GM06990 (cell line): ENCODE results near the gene CDC42BPB.

ENCODE experiments used
- DNase-seq: peaks from one replicate; pipeline ENCODE4 v3.0.0-alpha.2; 2011; ENCODE audit not compliant: insufficient read length; ENCODE audit errors: extremely low read depth
- H3K27me3 ChIP-seq: replicated peaks from 2 replicates; pipeline ENCODE4 v1.6.0; 2011; ENCODE audit warnings: low read length; ENCODE audit not compliant: control insufficient read depth, insufficient read depth
- H3K36me3 ChIP-seq: 2 replicates; pipeline ENCODE4 v1.5.1; 2011; ENCODE audit warnings: low read length; ENCODE audit not compliant: control insufficient read depth, insufficient read depth
- H3K4me3 ChIP-seq: replicated peaks from 2 replicates; pipeline ENCODE4 v1.5.1; 2011; ENCODE audit warnings: low read depth, mild to moderate bottlenecking, control low read depth, low read length
- TF ChIP-seq, protein P1 (sequence below): IDR thresholded peaks from 2 replicates; pipeline ENCODE4 v1.5.1; 2011; ENCODE audit warnings: low read length, control low read depth, mild to moderate bottlenecking, inconsistent platforms; ENCODE audit not compliant: insufficient read depth, poor library complexity, severe bottlenecking

Gene CDC42BPB

DNA sequence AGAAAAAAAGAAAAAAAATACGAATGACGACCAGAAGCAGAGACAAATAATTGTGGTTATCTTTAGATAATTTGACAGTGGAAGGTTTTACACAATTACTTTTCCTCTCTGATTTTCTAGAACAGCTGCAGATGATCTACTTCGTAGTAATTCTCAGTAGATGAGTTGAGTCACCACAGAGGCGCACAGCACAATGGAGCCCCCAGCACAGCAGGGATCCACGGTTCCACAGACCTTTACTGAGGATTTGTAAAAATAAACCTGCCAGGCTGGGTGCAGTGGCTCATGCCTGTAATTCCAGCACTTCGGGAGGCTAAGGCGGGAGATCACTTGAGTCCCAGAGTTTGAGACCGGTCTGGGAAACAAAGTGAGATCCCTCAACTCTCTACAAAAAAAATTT lies 105.5 kb downstream of the CDC42BPB start:
- Histone ChIP-seq H3K27me3 (no peaks in the 10 kb centered on the region), H3K36me3 (peaks cover 5% of the 10 kb centered on the region), H3K4me3 (no peak overlapping the region)
- TF ChIP-seq, protein P1, sequence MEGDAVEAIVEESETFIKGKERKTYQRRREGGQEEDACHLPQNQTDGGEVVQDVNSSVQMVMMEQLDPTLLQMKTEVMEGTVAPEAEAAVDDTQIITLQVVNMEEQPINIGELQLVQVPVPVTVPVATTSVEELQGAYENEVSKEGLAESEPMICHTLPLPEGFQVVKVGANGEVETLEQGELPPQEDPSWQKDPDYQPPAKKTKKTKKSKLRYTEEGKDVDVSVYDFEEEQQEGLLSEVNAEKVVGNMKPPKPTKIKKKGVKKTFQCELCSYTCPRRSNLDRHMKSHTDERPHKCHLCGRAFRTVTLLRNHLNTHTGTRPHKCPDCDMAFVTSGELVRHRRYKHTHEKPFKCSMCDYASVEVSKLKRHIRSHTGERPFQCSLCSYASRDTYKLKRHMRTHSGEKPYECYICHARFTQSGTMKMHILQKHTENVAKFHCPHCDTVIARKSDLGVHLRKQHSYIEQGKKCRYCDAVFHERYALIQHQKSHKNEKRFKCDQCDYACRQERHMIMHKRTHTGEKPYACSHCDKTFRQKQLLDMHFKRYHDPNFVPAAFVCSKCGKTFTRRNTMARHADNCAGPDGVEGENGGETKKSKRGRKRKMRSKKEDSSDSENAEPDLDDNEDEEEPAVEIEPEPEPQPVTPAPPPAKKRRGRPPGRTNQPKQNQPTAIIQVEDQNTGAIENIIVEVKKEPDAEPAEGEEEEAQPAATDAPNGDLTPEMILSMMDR = no peak
- no peak for DNase-seq

DNA sequence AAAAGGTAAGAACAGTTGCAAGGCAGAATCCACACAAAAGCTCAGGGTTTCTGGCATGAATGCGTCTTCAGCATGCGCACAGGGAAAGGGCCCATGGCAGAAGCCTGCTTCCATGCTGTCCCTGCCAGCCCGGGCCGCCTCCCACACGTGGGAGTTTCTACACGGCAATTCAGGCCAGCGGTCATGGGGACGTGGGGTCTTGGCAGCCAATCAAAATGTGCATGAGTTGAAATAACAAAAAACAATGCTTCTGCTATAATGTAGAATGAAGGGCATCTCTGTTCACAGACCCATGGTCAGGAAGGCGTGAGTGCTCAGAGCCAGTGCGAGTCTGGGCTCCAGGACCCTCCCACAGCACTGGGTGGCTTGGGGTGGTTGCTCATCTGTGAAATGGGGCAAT lies 106.3 kb downstream of the CDC42BPB start:
- H3K36me3 ChIP-seq = peaks cover 7% of the 10 kb centered on the region

DNA sequence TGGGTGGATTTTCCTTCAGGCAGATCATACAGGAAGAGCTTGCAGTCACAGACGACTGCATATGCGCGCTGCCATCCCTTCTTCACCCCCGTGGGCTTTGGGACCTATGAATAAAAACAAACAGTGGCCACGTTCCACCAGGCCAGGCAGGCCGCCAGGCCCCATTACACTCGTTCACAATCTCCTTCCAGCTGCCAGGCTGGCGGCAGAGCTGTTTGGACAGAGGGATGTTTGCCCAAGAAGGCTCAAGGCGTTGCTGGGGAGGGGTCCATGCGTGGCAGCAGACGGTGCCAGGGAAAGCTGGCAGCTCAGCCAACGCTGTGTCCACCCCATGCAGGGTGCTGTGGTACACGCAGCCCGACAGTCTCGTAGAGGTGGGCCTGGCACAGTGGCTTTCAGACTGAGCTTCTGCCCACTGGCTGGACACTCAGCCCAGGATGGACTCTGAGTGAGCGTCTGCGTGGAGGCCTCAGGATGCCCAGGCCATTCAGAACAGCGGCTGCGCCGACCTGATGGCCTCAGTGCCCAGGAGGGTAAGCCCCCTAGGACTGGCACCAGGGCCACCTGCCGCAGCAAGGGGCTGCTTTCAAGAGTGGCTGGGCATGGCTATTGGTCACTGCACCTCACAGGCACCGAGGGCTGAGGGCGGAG lies 107.4 kb downstream of the CDC42BPB start:
- Histone ChIP-seq H3K27me3 (no peaks in the 10 kb centered on the region), H3K4me3 (no peak overlapping the region), H3K36me3 (peaks cover 7% of the 10 kb centered on the region)
- no peak for DNase-seq
- TF ChIP-seq, protein P1 = no peak

More for the DNA sequence above, 106.3 kb downstream of the CDC42BPB start:
- Histone ChIP-seq H3K4me3 (no peak overlapping the region), H3K27me3 (no peaks in the 10 kb centered on the region)
- DNase-seq = no peak
- TF ChIP-seq, protein P1 = no peak

DNA sequence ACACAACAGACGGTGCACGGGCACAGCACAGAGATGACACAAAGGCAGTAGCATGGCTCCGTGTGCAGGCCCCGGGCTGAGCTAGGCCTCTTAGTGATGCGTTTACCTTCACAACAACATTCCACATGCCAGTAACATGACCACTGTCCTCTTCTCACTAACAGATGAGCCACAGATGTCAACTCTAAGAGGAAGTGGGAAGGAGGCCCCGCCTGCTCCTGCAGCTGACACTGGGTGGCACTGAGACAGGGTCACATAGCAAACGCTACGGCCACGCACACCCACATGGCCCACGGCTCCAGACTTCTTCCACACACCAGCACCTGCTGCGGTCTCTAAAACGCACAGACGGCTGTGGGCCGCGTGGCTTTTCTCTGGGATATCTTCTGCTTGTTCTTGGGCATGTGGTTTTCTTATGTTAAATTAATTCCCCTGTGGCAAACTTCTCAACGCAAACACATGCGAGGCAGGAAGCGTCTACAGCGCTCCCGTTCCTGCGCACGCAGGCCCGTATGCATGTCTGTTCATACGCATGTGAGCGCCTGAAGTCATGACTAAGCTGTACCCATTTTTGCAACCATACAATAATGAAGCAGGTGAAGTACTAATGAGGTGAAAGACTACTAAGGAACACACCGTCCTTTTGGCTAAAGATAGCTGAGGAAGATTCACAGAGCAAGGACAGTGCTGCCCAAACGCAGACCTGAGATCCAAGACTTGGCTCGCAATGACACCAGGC lies 108.1 kb downstream of the CDC42BPB start:
- peaks cover 7% of the 10 kb centered on the region for H3K36me3 ChIP-seq
- no peaks in the 10 kb centered on the region for H3K27me3 ChIP-seq
- no peak overlapping the region for H3K4me3 ChIP-seq
- DNase-seq = no peak
- TF ChIP-seq, protein P1 = no peak

DNA sequence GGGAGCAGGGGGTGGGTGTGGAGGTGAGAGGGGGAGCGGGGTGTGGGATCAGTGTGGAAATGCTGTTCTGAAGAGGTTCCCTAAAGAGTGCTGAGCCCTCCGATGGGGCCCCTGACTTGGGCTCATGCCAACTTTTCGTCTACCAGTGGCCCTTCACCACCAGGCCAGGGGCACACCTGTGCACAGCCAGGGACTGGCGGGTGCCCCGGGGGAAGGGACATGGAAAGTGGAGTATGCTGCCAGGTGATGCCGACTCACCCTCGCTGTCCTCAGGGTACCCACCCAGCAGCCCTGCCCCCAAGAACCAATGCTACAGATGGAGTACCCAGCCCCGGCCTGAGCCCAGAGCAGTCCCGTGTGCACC lies 108.7 kb downstream of the CDC42BPB start:
- Histone ChIP-seq H3K36me3 (peaks cover 7% of the 10 kb centered on the region), H3K4me3 (no peak overlapping the region), H3K27me3 (no peaks in the 10 kb centered on the region)
- DNase-seq = no peak
- TF ChIP-seq, protein P1 = no peak
